ENCODE measurements around the gene MYO18A.

The MYO18A gene

GRCh38 chr17:29116804-29117753 is 63.1 kb downstream of the MYO18A start:
- no peak for DNase-seq (ENCODE audit: low read depth)
- H3K4me3 ChIP-seq (ENCODE audit: low read depth, low read length) = no peak overlapping the region
- TF ChIP-seq CTCF (IDR thresholded peaks at IDR 0.05; ENCODE audit: control insufficient read depth, extremely low read depth, insufficient read depth) = peak; percentile 98

- TF ChIP-seq CTCF (IDR thresholded peaks at IDR 0.05; ENCODE audit: control insufficient read depth, extremely low read depth, insufficient read depth) = peak; percentile 58
- no peak for DNase-seq (ENCODE audit: low read depth)
- H3K4me3 ChIP-seq (ENCODE audit: low read depth, low read length) = no peak overlapping the region
Observed at GRCh38 chr17:29115961-29116803, 64.0 kb downstream of the MYO18A start.

GRCh38 chr17:29115435-29115834 is 64.8 kb downstream of the MYO18A start:
- DNase-seq (ENCODE audit: low read depth) = no peak
- no peak for TF ChIP-seq CTCF (IDR thresholded peaks at IDR 0.05; ENCODE audit: control insufficient read depth, extremely low read depth, insufficient read depth)
- no peak overlapping the region for H3K4me3 ChIP-seq (ENCODE audit: low read depth, low read length)

GRCh38 chr17:29114141-29114540 is 66.1 kb downstream of the MYO18A start:
- H3K4me3 ChIP-seq (ENCODE audit: low read depth, low read length) = no peak overlapping the region
- no peak for TF ChIP-seq CTCF (IDR thresholded peaks at IDR 0.05; ENCODE audit: control insufficient read depth, extremely low read depth, insufficient read depth)
- no peak for DNase-seq (ENCODE audit: low read depth)

GRCh38 chr17:29113334-29113733 is 66.9 kb downstream of the MYO18A start:
- no peak for DNase-seq (ENCODE audit: low read depth)
- no peak for TF ChIP-seq CTCF (IDR thresholded peaks at IDR 0.05; ENCODE audit: control insufficient read depth, extremely low read depth, insufficient read depth)
- H3K4me3 ChIP-seq (ENCODE audit: low read depth, low read length) = no peak overlapping the region

- TF ChIP-seq CTCF (IDR thresholded peaks at IDR 0.05; ENCODE audit: control insufficient read depth, extremely low read depth, insufficient read depth) = no peak
- no peak overlapping the region for H3K4me3 ChIP-seq (ENCODE audit: low read depth, low read length)
- DNase-seq (ENCODE audit: low read depth) = no peak
Observed at GRCh38 chr17:29112771-29113295, 67.4 kb downstream of the MYO18A start.

All from LNCaP clone FGC (cell line).